HCT116 (cell line): ENCODE measurements around the gene ACTL7B.

Experiments used
- CTCF ChIP-seq, 3 experiments: fragments of 200-600 bp in 1 of 3; sonication (generic) in 1 of 3; IDR thresholded peaks in 2 of 3; conservative IDR thresholded peaks in 1 of 3; 2 replicates each; pipeline ENCODE4 v1.5.1; 2012 to 2017; ENCODE audit warnings: low read depth in 2 of 3, low read length in 2 of 3, antibody characterized with exemption in 1 of 3, borderline replicate concordance in 1 of 3, control low read depth in 1 of 3, mild to moderate bottlenecking in 1 of 3, mixed read lengths in 1 of 3, mixed run types in 1 of 3, moderate library complexity in 1 of 3; ENCODE audit not compliant: insufficient read depth in 1 of 3
- ELF1 ChIP-seq: IDR thresholded peaks from 2 replicates; pipeline ENCODE4 v1.6.1; 2012; ENCODE audit warnings: low read depth, borderline replicate concordance
- EZH2 ChIP-seq: fragments of 200-600 bp; sonication (generic); IDR thresholded peaks from 2 replicates; pipeline ENCODE4 v1.6.1; 2017; ENCODE audit warnings: antibody characterized with exemption, mixed run types
- EZH2phosphoT487 ChIP-seq: fragments of 200-600 bp; IDR thresholded peaks from 2 replicates; pipeline ENCODE4 v1.6.1; 2018; ENCODE audit warnings: antibody characterized with exemption, borderline replicate concordance
- POLR2A ChIP-seq: IDR thresholded peaks from 2 replicates; pipeline ENCODE4 v1.7.0; 2011; ENCODE audit warnings: borderline replicate concordance; ENCODE audit not compliant: insufficient read depth, insufficient read length; ENCODE audit errors: extremely low read depth
- POLR2AphosphoS5 ChIP-seq: IDR thresholded peaks from 2 replicates; pipeline ENCODE4 v1.6.1; 2011; ENCODE audit warnings: mild to moderate bottlenecking, low read depth, low read length, moderate library complexity
- RAD21 ChIP-seq: IDR thresholded peaks from 2 replicates; pipeline ENCODE4 v1.6.1; 2012; ENCODE audit warnings: low read depth, mild to moderate bottlenecking
- REST ChIP-seq: IDR thresholded peaks from 2 replicates; pipeline ENCODE4 v1.6.1; 2012; ENCODE audit warnings: low read depth
- SIN3A ChIP-seq: IDR thresholded peaks from 2 replicates; pipeline ENCODE4 v1.6.1; 2012; ENCODE audit warnings: low read depth
- ZFX ChIP-seq: fragments of 450-650 bp; IDR thresholded peaks from 2 replicates; pipeline ENCODE4 v1.6.1; 2017
- ZNF274 ChIP-seq: fragments of 200-500 bp; sonication (Bioruptor generic); IDR thresholded peaks from 2 replicates; pipeline ENCODE4 v1.6.1; 2014; ENCODE audit warnings: mild to moderate bottlenecking, low read depth, low read length, inconsistent platforms

DNA sequence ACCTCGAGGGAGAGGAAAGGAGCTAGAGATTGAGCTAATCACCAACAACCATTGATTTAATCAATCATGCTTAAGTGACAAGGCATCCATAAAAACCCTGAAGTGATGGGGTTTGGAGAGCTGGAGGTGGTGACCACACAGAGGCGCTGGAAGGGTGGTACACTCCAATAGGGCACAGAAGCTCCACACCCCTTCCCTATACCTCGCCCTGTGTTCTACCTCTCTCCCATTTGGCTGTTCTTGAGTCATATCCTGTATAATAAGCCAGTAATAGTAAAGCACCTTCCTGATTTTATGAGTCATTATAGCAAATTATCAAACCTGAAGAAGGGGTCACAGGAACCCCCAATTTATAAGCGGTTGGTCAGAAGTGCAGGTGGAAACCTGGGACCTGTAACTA, 18.3 kb downstream of the ACTL7B start:
- TF ChIP-seq POLR2A (no peak), CTCF (IDR thresholded peaks at IDR 0.05 in 2 of 3, conservative IDR thresholded peaks at IDR 0.05 in 1 of 3; ENCODE audit: borderline replicate concordance in 1 of 3, insufficient read depth in 1 of 3, low read depth in 2 of 3, low read length in 2 of 3) (no peak), EZH2 (no peak), RAD21 (no peak), EZH2phosphoT487 (no peak), ZNF274 (no peak), ELF1 (no peak), SIN3A (no peak), ZFX (no peak), POLR2AphosphoS5 (no peak), REST (no peak)
